Measurements from ENCODE around the gene LPO.

The LPO gene

GRCh38 chr17:58285422-58285810 lies 47.0 kb downstream of the LPO start:
- Histone ChIP-seq H3K27ac (peak overlapping the region; percentile 88), H3K36me3 (ENCODE audit: insufficient read depth, low read length) (no peaks in the 10 kb centered on the region), H3K4me3 (peak overlapping the region; percentile 44; the same call in 1 of the 2 replicates), H3K9ac (ENCODE audit: insufficient read length) (peak overlapping the region; percentile 59), H3K9me3 (ENCODE audit: low read depth, low read length) (no peaks in the 10 kb centered on the region)
- no peak for DNase-seq (ENCODE audit: low read depth, low spot score)
- TF ChIP-seq FOXP2 (optimal IDR thresholded peaks at IDR 0.05; ENCODE audit: control extremely low read depth, extremely low read length, insufficient read depth) (no peak), POLR2AphosphoS5 (IDR thresholded peaks at IDR 0.05; ENCODE audit: borderline replicate concordance, low read depth, low read length) (no peak), EZH2 (IDR thresholded peaks at IDR 0.05) (no peak)

DNA sequence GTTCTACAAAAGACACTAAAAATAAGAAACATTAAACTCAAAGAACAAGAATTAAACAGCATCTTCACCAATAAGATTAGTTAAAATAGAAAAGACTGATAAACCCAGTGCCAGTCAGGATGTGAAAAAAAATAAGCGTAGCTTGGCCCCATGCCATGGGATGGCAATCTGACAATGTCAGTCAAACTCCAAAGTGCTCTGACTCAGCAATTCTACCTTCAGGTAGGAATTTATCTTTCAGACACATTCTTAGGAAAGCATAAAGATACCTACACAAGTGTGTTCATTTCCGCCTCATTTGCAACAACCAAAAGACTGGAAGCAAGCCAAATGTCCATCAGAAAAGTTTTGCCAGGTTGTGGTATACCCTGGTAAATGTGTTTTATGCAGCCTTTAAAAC lies 51.5 kb downstream of the LPO start:
- H3K9ac ChIP-seq (ENCODE audit: insufficient read length), result no peak overlapping the region
- H3K9me3 ChIP-seq (ENCODE audit: low read depth, low read length), result no peaks in the 10 kb centered on the region
- no peak overlapping the region for H3K4me3 ChIP-seq
- H3K27ac ChIP-seq, result no peak overlapping the region
- no peak for DNase-seq (ENCODE audit: low read depth, low spot score)
- H3K36me3 ChIP-seq (ENCODE audit: insufficient read depth, low read length), result no peaks in the 10 kb centered on the region
- TF ChIP-seq FOXP2 (optimal IDR thresholded peaks at IDR 0.05; ENCODE audit: control extremely low read depth, extremely low read length, insufficient read depth), result no peak
- TF ChIP-seq EZH2 (IDR thresholded peaks at IDR 0.05), result no peak
- TF ChIP-seq POLR2AphosphoS5 (IDR thresholded peaks at IDR 0.05; ENCODE audit: borderline replicate concordance, low read depth, low read length), result no peak

- no peak for TF ChIP-seq EZH2 (IDR thresholded peaks at IDR 0.05)
- no peak for DNase-seq (ENCODE audit: low read depth, low spot score)
- Histone ChIP-seq H3K9ac (ENCODE audit: insufficient read length) (no peak overlapping the region), H3K27ac (no peak overlapping the region), H3K36me3 (ENCODE audit: insufficient read depth, low read length) (no peaks in the 10 kb centered on the region), H3K9me3 (ENCODE audit: low read depth, low read length) (no peaks in the 10 kb centered on the region), H3K4me3 (no peak overlapping the region)
Measured at GRCh38 chr17:58291246-58291645, 52.9 kb downstream of the LPO start.

GRCh38 chr17:58294034-58294433 lies 55.6 kb downstream of the LPO start:
- no peak for DNase-seq (ENCODE audit: low read depth, low spot score)
- TF ChIP-seq FOXP2 (optimal IDR thresholded peaks at IDR 0.05; ENCODE audit: control extremely low read depth, extremely low read length, insufficient read depth) (no peak), EZH2 (IDR thresholded peaks at IDR 0.05) (no peak), POLR2AphosphoS5 (IDR thresholded peaks at IDR 0.05; ENCODE audit: borderline replicate concordance, low read depth, low read length) (no peak)
- Histone ChIP-seq H3K9me3 (ENCODE audit: low read depth, low read length) (no peaks in the 10 kb centered on the region), H3K4me3 (no peak overlapping the region), H3K9ac (ENCODE audit: insufficient read length) (no peak overlapping the region), H3K36me3 (ENCODE audit: insufficient read depth, low read length) (no peaks in the 10 kb centered on the region), H3K27ac (no peak overlapping the region)

GRCh38 chr17:58300336-58300735 lies 62.0 kb downstream of the LPO start:
- Histone ChIP-seq H3K36me3 (ENCODE audit: insufficient read depth, low read length) (no peaks in the 10 kb centered on the region), H3K9ac (ENCODE audit: insufficient read length) (no peak overlapping the region), H3K4me3 (no peak overlapping the region), H3K9me3 (ENCODE audit: low read depth, low read length) (no peaks in the 10 kb centered on the region), H3K27ac (no peak overlapping the region)
- TF ChIP-seq EZH2 (IDR thresholded peaks at IDR 0.05), result no peak
- no peak for TF ChIP-seq POLR2AphosphoS5 (IDR thresholded peaks at IDR 0.05; ENCODE audit: borderline replicate concordance, low read depth, low read length)
- no peak for TF ChIP-seq FOXP2 (optimal IDR thresholded peaks at IDR 0.05; ENCODE audit: control extremely low read depth, extremely low read length, insufficient read depth)
- no peak for DNase-seq (ENCODE audit: low read depth, low spot score)

- no peak overlapping the region for H3K27ac ChIP-seq
- no peak overlapping the region for H3K9ac ChIP-seq (ENCODE audit: insufficient read length)
Measured at GRCh38 chr17:58301504-58302150, 63.2 kb downstream of the LPO start.

GRCh38 chr17:58302171-58302918 lies 64.0 kb downstream of the LPO start:
- no peaks in the 10 kb centered on the region for H3K9me3 ChIP-seq (ENCODE audit: low read depth, low read length)
- TF ChIP-seq POLR2AphosphoS5 (IDR thresholded peaks at IDR 0.05; ENCODE audit: borderline replicate concordance, low read depth, low read length), result no peak
- TF ChIP-seq FOXP2 (optimal IDR thresholded peaks at IDR 0.05; ENCODE audit: control extremely low read depth, extremely low read length, insufficient read depth), result no peak
- TF ChIP-seq EZH2 (IDR thresholded peaks at IDR 0.05), result no peak
- no peaks in the 10 kb centered on the region for H3K36me3 ChIP-seq (ENCODE audit: insufficient read depth, low read length)
- H3K9ac ChIP-seq (ENCODE audit: insufficient read length), result no peak overlapping the region
- H3K4me3 ChIP-seq, result no peak overlapping the region
- H3K27ac ChIP-seq, result no peak overlapping the region
- DNase-seq (ENCODE audit: low read depth, low spot score), result no peak

More at GRCh38 chr17:58301504-58302150, 63.2 kb downstream of the LPO start:
- no peaks in the 10 kb centered on the region for H3K9me3 ChIP-seq (ENCODE audit: low read depth, low read length)
- H3K4me3 ChIP-seq, result no peak overlapping the region
- DNase-seq (ENCODE audit: low read depth, low spot score), result no peak
- H3K36me3 ChIP-seq (ENCODE audit: insufficient read depth, low read length), result no peaks in the 10 kb centered on the region
- TF ChIP-seq FOXP2 (optimal IDR thresholded peaks at IDR 0.05; ENCODE audit: control extremely low read depth, extremely low read length, insufficient read depth), result no peak
- no peak for TF ChIP-seq POLR2AphosphoS5 (IDR thresholded peaks at IDR 0.05; ENCODE audit: borderline replicate concordance, low read depth, low read length)
- TF ChIP-seq EZH2 (IDR thresholded peaks at IDR 0.05), result no peak

DNA sequence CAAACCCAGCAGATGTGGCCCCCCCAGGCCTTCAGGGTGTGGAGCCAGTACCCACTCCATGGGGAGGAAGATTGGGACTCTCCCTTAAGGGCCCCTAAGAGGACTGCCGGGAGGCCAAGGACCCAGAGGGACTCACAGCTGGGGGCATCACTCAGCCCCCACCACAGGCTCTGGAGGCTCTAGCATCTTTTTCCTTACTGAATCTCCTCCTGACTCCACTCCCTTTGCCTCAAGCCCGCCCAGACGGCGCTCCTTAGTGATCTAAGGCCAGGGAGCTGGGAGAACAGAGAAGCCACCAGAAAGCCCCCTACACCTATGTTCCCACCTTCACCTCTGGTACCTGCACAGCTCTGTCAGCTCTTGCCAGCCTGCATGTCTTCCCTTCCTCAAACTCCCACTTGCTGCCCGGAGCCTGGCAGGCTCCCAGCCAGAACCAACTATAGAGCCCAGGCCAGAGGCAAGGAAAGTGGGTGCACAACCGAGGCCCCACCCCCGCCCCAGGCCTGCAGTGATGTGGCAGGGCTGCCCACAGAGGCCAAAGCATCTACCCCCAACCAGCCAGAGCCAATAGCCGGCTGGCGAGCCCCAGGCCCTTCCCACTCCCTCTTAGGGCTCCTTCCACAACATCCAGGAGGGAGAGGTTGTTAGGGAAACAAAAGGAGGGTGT lies 64.7 kb downstream of the LPO start:
- Histone ChIP-seq H3K36me3 (ENCODE audit: insufficient read depth, low read length) (no peaks in the 10 kb centered on the region), H3K9ac (ENCODE audit: insufficient read length) (no peak overlapping the region)

More for the DNA sequence above, 64.7 kb downstream of the LPO start:
- DNase-seq (ENCODE audit: low read depth, low spot score), result no peak
- H3K9me3 ChIP-seq (ENCODE audit: low read depth, low read length), result no peaks in the 10 kb centered on the region
- no peak overlapping the region for H3K4me3 ChIP-seq
- no peak for TF ChIP-seq EZH2 (IDR thresholded peaks at IDR 0.05)
- no peak for TF ChIP-seq POLR2AphosphoS5 (IDR thresholded peaks at IDR 0.05; ENCODE audit: borderline replicate concordance, low read depth, low read length)
- TF ChIP-seq FOXP2 (optimal IDR thresholded peaks at IDR 0.05; ENCODE audit: control extremely low read depth, extremely low read length, insufficient read depth), result no peak
- no peak overlapping the region for H3K27ac ChIP-seq

All from SK-N-MC (cell line).